SU-DHL-6 (cell line): ENCODE results near the gene ITPR2.

Experiments used
- CTCF ChIP-seq: fragments of 200-600 bp; sonication (generic); IDR thresholded peaks from one replicate; pipeline ENCODE4 v1.5.1; 2017; ENCODE audit warnings: antibody characterized with exemption, mild to moderate bottlenecking, low read length, moderate library complexity; ENCODE audit not compliant: insufficient read depth, poor library complexity, severe bottlenecking
- EZH2phosphoT487 ChIP-seq: fragments of 200-600 bp; sonication (generic), shearing (Covaris generic); conservative IDR thresholded peaks from 2 replicates; pipeline ENCODE4 v1.6.1; 2018; ENCODE audit warnings: mild to moderate bottlenecking, antibody characterized with exemption, low read length, moderate library complexity, mixed read lengths

- TF ChIP-seq EZH2phosphoT487 (no peak), CTCF (no peak)
Observed at GRCh38 chr12:26620907-26621306, 212.1 kb downstream of the ITPR2 start.
